Activated CD4-positive, alpha-beta T cell treated with anti-CD3 and anti-CD28 coated beads, Interleukin-10, Interleukin-2, amounts not matched to agents 100 ng/mL and 50 ng/mL, durations not matched to agents 16 hours and 8 hours (primary cell): ENCODE measurements around the gene DUSP22.

ENCODE experiments used
- DNase-seq: peaks from one replicate; pipeline ENCODE4 v3.0.0-alpha.2; 2020

Gene DUSP22

DNA sequence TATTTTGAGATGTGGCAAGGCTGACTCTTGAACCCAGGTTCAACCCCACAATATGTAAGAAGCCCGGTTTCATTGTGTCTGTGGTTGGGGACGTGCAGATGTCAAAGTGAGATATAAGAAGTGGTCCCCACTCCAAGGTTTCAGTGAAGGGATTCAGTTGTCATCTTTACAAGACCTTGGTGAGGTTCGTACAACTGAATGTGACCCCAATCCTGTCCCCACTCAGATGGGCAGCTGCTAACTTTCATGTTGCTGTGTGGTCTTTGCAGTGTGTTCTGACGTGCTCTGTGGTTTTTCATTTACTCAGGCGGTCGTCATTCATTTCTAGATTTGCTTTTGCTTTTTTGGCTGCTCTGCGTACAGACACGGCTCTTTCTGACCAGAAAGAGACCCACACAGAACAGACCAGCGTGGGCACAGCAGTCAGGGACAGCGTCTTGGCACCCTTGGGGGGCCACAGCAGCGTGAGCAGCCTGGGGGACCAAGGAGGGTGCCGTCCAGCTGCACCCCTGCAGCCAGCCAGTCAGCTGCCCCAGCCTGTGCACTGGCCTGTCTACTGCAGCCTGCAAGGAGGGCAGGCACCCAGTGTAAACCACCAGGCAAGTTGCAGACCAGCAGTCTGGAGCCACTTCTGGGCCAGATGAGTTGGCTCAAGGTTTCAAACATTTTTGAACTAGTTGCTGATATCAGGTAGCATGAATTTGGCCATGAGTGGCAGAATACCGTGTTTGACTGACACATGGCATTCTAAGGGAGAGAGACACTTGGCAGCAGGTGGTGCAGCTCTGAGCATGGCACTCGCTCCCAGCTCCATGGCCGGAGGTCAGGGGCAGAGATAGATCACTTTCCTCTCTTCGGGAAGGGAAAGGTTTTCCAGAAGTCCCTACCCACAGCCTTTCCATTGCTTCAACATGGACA, 49.9 kb downstream of the DUSP22 start:
- no peak for DNase-seq

DNA sequence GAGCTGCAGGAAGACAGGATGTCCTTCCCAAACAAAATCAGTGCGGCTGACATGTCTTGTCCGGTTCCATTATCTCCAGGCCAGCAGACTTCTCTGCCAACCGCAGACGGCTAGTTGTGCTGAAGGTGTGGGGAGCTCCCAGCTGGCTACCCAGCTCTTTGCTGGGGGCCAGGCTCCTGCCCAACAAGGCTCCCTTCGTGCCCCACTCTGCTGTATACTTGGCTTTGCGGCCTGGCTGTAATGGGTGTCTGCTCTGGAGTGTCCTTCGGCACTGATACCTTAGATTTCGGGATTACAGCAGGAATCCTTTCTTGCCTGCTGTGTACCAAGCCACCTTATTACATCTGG, 50.5 kb downstream of the DUSP22 start:
- no peak for DNase-seq

DNA sequence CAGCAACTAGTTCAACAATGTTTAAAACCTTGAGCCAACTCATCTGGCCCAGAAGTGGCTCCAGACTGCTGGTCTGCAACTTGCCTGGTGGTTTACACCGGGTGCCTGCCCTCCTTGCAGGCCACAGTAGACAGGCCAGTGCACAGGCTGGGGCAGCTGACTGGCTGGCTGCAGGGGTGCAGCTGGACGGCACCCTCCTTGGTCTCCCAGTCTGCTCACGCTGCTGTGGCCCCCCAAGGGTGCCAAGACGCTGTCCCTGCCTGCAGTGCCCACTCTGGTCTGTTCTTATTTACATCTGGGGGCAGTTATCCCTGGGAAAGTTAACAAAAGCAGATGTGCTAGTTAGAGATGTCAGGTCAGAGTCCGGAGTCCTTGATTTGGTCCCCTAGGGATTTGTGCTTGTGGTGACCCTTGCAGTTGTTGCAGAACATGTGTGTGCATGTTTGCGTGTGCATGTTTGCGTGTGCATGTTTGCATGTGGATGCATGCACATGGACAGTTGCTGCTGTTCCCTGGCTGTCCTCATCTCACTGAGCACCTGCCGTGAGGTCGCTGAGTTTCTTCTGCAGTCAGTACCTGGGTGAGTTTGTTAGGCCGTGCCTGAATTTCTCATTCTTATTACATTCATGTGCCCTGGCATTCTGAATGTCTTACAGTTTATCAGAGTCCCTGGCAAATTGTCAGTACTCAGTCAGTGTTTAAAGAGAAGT, 51.1 kb downstream of the DUSP22 start:
- DNase-seq: no peak

DNA sequence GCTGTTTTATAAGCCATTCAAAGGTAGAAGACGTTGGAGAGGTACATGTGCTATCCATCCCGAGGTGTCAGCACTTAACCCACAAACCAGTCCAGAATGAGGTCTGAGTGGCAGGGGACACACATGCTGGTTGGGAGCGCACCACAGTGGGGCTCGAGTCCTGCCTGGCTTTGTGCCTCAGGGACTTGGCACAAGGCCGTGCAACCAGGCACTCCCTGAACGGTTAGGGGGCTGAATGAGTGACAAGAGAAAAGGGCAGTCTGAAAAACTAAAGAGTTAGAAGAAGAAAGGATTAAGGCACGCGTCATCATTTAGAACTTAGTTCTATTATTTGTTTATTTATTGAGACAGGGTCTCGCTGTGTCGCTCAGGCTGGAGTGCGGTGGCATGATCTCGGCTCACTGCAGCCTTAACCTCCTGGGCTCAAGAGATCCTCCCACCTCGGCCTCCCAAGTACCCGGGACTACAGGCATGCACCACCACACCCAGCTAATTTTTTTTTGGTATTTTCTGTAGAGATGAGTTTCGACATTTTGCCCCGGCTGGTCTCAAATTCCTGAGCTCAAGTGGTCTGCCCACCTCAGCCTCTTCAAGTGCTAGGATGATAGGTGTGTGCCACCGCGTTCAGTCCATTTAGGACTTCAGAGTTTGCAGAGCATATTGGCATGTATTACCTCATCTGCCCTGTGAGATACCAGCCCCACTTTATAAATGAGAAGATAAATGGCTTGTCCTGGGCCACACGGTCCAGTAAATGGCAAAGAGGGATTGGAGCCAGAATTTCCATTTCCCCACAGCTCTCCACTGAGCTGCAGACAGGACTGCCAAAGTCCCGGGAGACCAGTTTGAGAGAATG, 51.9 kb downstream of the DUSP22 start:
- DNase-seq: no peak

DNA sequence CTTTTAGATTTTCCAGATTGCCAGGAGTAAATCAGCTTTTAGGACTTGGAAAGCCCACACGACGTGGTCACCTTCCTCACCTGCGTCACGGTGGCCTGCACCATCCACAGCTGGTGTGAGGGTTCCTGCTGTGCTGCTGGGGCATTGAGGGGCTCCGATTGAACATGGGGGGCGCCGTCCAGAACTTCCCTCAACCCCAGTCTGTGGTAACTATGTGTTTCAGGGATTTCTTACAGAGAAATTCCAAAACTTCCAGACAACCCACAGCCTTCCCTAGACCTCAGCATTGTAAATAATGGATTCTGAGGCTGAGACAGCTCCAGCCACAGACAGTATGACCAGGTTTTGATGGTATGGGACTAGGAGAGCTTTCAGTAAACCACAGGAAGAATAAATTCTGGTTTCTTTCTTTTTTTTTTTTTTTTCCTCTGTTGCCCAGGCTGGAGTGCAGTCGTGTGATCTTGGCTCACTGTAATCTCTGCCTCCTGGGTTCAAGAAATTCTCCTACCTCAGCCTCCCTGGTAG, 52.6 kb downstream of the DUSP22 start:
- DNase-seq: no peak

DNA sequence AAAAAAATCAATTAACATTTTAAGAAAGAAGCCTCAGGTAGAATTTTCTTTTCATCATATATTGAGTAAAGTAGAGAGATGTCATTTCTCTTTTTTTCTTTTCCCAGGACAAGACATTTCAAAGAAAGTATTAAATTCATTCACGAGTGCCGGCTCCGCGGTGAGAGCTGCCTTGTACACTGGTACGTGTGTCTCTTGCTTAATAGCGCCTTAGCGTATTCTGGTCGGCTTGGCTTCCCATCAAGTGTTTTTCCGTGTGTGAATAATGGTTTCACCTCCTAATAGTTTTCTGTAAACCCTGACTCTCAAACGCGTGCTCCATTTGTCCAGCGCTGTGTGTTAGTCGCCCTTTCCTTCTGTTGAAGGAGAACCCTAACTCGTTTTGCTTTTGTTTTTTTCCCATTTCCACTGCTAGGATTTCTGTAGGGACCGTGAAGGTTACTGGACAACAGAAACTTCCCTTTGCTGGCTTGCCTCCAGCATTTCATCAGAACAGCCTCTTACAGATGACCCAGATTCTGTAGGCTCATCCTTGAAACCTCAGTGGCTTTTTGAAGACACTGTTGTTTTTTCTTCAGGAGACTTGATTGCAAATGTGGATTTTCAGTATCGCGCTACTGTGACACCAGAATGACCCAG, 53.6 kb downstream of the DUSP22 start:
- DNase-seq: no peak

DNA sequence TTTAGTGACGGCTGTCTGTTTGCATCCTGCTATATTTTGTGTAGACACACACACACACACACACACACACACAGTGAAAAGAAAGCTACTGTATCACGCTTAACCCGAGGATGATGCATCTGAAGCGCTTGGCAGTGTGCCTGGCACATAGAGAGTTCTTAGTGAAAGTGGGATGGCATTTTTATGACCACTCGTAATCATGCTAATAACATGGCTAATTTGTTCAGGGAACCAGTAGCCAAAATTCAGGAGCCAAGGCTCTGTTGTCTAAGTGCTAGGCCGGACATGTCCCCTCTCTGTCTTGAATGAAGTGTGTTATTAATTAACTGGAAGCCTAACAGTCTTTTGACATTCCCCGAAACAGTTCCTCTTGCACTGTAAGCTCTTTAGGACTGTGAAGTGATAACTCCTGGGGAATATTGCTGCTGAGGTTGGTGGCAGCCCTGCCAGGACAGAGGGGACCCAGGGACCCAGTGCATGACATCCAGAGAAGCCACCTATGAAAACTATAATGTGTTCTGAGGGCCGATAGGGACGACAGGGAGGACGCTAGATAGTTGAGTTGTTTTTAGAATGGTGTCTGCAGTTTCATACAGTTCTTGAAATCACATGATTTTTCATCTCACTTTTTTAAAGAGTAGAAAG, 54.2 kb downstream of the DUSP22 start:
- no peak for DNase-seq

DNA sequence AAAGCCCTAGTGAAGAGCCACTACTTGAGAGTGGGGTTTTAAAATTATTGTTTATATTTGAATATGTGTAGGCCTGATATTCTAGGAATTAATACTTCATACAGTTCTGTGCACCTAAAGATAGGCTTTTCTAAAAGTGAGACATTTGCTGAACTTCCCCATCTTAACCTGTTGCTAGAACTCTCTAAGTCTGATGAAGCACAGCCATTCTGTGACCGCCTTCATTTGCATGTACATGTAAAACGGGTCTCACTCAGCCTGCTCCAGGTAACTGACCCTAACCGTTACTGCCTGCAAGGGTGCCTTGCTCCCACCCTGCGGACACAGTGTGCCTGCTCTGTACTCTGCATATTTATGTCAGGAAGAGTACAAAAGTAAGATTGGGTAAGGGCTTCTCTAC, 54.9 kb downstream of the DUSP22 start:
- no peak for DNase-seq

DNA sequence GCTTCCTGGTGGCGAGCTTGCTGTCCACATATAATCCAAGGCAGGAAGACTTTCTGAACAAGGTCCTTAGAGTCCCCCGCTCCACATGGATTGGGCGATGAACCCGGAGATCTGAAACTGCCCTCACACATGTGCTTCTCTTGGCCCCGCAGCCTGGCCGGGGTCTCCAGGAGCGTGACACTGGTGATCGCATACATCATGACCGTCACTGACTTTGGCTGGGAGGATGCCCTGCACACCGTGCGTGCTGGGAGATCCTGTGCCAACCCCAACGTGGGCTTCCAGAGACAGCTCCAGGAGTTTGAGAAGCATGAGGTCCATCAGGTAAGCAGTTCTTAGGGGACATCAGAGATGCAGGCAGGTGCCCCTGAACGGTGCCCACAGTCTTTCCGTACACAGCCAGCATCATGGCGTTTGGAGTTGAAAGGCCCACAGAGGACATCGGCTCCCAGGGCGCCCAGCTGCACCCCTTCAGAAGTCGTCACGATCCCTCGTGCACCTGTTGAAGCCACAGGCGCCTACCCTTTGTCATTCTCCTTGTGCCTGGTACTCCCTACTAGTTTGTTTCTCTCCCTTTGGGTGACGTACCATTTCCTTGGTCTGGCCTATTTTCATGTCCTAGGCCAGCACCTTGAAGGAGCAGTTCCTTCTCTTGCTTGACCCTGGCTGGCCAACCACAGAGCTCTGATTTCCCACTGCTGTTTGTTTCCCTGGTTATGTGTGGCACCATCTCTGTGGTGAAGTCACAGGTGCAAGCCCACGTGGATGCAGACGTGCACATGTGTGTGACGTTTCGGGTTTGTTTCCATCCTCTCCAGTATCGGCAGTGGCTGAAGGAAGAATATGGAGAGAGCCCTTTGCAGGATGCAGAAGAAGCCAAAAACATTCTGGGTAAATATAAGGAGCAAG, 55.9 kb downstream of the DUSP22 start:
- no peak for DNase-seq

DNA sequence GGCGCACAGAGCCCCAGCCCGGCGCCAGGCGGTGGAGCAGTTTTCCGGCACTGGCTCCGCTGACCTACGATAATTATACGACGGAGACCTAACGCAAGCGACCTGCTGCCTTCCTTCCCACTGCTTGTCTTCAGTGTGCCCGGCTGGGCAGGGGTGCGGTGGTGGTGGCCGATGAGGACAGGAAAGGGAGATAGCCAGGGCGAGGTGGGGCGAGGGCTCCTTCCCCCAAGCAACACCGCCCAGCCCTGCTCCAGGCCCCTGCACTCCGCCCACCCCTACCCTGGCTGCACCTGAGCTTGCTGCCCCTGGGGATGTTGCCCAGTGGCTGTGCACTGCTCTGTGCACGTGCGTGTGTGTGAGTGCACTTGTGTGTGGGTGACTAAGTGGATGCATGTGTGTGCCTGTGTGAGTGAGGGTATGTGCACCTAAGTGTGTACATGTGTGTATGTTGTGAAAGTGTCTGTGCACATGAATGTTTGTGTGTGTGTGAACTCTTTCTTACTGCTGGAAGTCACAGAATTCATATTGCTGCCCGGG, 56.6 kb downstream of the DUSP22 start:
- no peak for DNase-seq

DNA sequence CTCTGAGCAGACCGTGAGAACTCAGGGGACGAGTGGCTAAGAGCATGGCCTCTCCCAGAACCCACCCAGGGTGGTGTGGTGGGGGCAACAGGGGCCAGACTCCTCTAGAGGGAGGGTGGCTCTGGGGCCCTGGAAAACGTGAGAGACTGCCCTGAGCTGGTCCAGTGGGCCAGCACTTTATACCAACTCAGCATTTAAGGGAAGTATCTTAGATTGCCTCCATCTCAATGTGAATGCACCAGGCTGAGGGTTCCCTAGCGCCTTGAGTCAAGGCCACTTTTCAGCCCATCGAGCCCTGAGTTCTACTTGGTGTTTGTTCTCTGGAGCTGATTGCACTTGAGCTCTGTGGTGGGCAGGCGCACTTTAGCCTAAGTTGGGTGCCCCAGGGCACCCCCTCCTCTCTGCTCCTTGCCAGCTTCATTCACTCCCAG, 57.2 kb downstream of the DUSP22 start:
- no peak for DNase-seq

DNA sequence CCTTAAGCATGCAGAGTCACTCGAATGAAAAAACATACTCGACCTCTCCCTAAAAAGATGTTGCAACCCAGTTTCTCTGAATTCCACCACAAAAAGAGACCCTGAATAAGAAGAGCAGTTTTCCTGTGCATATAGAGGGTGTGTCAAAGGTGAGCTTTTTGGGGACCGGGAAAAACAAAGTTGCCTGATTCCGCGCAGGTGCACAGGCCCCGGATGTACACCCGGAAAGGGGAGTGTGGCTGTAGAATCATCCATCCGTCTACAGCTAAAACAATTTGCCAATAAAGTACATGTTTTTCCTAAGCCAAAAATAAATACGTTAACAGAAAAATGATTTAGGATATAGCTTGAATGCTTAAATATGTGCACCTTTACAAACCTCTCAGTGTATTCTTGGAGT, 58.1 kb downstream of the DUSP22 start:
- no peak for DNase-seq

DNA sequence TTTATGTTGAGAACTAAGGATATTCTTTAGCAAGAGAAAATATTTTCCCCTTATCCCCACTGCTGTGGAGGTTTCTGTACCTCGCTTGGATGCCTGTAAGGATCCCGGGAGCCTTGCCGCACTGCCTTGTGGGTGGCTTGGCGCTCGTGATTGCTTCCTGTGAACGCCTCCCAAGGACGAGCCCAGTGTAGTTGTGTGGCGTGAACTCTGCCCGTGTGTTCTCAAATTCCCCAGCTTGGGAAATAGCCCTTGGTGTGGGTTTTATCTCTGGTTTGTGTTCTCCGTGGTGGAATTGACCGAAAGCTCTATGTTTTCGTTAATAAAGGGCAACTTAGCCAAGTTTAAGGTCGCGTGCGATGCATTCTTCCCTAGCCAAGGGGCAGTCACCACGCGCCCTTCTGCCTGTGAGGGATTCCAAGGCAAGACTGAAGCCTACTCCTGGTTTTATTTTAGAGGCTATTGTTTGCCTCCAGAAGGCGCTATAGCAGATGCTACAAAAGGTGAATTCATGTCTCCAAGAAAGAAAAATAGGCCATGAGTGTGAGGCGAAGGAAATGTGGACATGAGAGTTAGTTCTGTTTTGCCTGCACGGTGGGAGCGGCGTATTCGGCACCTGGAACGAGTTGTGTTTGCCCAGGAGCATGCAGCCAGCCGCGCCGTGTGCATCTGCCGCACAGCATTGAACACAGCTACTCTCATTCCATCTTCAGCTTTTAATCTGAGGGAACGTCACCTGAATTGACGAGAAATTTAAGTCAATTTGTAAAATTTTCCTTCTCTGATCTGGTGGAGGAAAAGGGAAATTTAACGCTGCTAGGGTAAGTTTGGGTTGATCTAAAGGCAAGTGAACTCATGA, 59.0 kb downstream of the DUSP22 start:
- DNase-seq: no peak

DNA sequence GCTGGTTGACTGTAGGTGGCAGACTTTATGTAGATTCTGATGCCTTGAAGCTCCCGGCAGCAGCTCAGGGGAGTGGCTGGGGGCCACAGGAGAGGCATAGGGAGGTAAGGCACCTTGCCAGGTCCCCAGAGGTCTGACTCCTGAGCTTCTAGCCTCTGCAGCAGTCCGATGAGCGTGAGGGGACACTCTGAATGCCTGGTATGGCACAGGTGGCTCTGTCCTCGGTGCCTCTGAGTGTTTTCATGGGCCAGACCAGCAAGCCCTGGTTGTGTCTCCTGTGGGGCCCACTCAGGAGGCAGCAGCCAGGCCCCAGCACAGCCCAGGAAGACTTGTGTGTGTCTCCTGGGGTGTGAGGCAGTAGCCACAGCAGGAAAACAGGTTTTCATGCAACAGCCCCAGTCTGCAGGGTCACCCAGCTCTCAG, 59.6 kb downstream of the DUSP22 start:
- DNase-seq: no peak

DNA sequence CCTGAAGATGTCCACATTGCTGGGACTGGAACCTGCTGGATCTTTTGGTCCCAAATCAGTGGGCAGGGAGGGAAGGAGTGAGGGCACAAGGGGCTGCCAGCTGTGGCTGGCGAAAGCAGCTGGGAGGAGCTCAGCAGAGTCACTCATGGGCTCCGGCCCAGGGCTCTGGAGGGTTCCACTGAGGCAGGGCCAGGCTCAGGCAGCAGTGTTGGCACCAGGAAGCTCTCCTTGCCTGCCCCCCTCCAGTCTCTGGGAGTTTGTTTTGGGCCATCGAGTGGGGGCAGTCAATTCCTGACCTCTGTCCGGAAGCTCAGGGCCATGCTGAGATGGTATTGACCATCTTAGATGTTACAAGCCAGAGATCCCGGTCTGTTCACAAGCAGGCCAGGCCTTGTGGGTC, 60.2 kb downstream of the DUSP22 start:
- DNase-seq: no peak

DNA sequence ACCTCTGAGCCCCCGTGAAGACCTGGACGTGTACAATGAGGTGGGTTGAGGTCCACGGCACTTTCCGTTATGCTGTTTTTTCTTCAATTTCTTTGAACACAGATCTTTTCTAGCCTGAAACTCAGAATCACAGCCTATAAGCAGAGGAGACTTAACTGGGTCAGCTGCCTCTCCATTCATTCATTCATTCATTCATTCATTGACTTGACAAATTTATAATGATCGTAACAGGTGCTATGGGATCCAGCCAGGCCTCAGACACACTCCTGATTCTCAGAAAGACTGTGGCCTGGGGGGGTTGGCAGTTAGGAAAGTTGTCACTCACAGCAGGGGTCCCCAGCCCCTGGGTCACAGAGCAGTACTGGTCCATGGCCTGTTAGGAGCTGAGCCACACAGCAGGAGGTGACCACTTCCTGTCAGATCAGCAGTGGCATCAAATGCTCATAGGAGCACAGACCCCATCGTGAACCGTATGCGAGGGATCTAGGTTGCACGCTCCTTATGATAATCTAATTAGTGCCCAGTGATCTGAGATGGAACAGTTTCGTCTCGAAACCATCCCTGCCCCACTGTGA, 60.7 kb downstream of the DUSP22 start:
- DNase-seq: no peak

DNA sequence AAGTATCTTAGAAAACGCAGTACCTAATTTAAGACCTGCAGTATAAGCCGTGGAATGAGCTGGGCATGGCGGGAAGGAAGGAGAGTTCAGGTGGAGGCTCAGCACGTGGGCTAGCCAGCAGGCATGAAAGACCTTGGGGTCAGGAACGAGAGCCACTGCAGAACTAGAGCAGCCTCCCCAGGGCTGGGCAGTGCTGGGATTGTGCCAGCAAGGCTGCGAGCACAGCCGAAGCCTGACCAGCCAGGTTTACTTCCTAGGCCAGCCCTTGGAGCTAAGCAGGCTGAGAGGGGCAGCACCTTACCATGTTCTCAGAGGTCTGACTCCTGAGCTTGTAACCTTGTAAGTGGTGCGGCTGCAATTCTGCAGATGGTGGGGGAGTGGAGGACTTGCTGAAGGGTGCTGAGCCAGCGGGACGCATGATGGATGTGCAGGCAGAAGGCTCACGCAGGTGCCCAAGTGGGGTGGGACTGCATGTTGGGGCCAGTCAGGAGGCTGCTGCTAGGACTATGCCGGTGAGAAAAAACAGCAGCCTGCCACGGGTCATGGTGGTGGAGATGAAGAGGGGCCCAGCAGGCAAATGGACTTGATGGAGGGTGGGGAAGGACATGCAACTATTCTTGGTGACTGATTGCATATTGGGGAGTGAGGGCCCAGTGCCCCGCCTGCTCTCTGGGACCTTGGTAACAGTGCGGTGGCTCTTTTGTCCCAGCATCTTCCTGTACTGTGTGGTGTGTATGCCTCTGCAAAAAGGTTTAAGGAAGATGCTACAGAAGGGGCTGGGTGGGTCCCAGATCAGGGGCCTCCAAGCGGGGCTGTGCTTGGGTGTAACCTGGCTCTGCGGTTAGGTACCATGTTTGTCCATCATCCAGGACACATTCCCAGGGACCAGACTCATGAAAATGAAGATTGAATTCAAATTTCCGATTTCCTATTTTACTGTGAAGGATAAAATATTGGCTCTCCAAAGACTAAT, 61.6 kb downstream of the DUSP22 start:
- no peak for DNase-seq
